Peyer's patch (tissue), 4 donors: Measurements from ENCODE around the gene ZFR2. TPM values are rescaled to one million over a fixed set of nuclear protein-coding genes. Genes with fewer than 3 reads are reported as not detected.

Source experiments
- DNase-seq, 3 donors: peaks; one replicate each; pipeline ENCODE4 v3.0.0-alpha.2; 2017 to 2019
- H3K27ac ChIP-seq, 4 donors: fragments of 200-600 bp; sonication (generic); one replicate each; pipeline ENCODE4 v1.5.1; 2016 to 2019
- H3K27me3 ChIP-seq, 2 donors: fragments of 200-600 bp; sonication (generic); one replicate each; pipeline ENCODE4 v1.5.1; 2019
- H3K36me3 ChIP-seq, 3 donors: fragments of 200-600 bp; sonication (generic); one replicate each; pipeline ENCODE4 v1.5.1; 2016 to 2019
- H3K4me1 ChIP-seq, 4 donors: fragments of 200-600 bp; sonication (generic); one replicate each; pipeline ENCODE4 v1.5.1; 2016 to 2019
- H3K4me3 ChIP-seq, 4 donors: fragments of 200-600 bp; sonication (generic); 1 replicate in 3 of 4; 2 replicates in 1 of 4; pipeline ENCODE4 v1.5.1; 2016 to 2019; ENCODE audit warnings: mild to moderate bottlenecking in 1 of 4
- H3K9me3 ChIP-seq, 4 donors: fragments of 200-600 bp; sonication (generic); one replicate each; pipeline ENCODE4 v1.5.1; 2016 to 2019; ENCODE audit warnings: mild to moderate bottlenecking in 1 of 4
- CTCF ChIP-seq, 6 experiments: fragments of 450-650 bp in 4 of 6; fragments of 200-600 bp in 2 of 6; sonication (generic) in 1 of 6; IDR thresholded peaks; one replicate each; pipeline ENCODE4 v1.5.1; 2017 to 2019; ENCODE audit warnings: antibody characterized with exemption in 6 of 6, mild to moderate bottlenecking in 3 of 6, moderate library complexity in 1 of 6
- POLR2A ChIP-seq, 2 donors: fragments of 450-650 bp; IDR thresholded peaks; one replicate each; pipeline ENCODE4 v1.5.1; 2017; ENCODE audit warnings: antibody characterized with exemption in 2 of 2, mild to moderate bottlenecking in 2 of 2, moderate library complexity in 2 of 2
- total RNA-seq, 4 donors: library from RNA; depleted of rRNA; stranded (reverse); fragments of >200 nt; gene quantifications; one replicate each; pipeline ENCODE4 v1.1.0, GENCODE V29; 2016

The ZFR2 gene
- total RNA-seq, 4 donors from 2014 or later: not detected

GRCh38 chr19:3834349-3835054 lies 34.3 kb downstream of the ZFR2 start:
- TF ChIP-seq POLR2A (IDR thresholded peaks at IDR 0.05): no peak
- TF ChIP-seq CTCF (IDR thresholded peaks at IDR 0.05): no peak
- no peak overlapping the region for H3K27ac ChIP-seq
- no peaks in the 10 kb centered on the region for H3K27me3 ChIP-seq
- DNase-seq: no peak
- H3K36me3 ChIP-seq: no peaks in the 10 kb centered on the region
- no peaks in the 10 kb centered on the region for H3K9me3 ChIP-seq
- H3K4me1 ChIP-seq: no peaks in the 10 kb centered on the region
- H3K4me3 ChIP-seq: no peak overlapping the region

GRCh38 chr19:3833578-3834348 lies 35.1 kb downstream of the ZFR2 start:
- no peak for DNase-seq
- TF ChIP-seq POLR2A (IDR thresholded peaks at IDR 0.05) (no peak), CTCF (IDR thresholded peaks at IDR 0.05) (no peak)
- no peaks in the 10 kb centered on the region for H3K36me3 ChIP-seq
- no peaks in the 10 kb centered on the region for H3K4me1 ChIP-seq
- no peaks in the 10 kb centered on the region for H3K9me3 ChIP-seq
- no peaks in the 10 kb centered on the region for H3K27me3 ChIP-seq
- no peak overlapping the region for H3K4me3 ChIP-seq
- H3K27ac ChIP-seq: no peak overlapping the region

DNA sequence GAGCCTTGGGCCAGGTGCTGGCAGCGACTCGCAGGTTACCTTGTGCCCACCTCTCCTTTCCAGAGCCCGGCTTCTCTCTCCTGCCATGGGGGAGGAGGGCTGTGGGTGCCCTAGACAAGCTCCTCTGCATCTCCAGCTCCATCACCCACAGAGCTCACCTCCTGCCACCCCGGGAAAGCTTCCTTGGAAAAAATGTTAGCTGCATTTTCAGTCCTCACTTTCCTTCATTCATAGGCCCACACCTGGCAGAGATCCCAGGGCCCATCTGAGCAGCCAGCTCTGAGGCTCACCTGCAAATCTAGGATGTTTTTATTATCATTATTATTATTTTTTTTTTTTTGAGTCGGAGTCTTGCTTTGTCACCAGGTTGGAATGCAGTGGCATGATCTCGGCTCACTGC lies 36.8 kb downstream of the ZFR2 start:
- no peaks in the 10 kb centered on the region for H3K4me1 ChIP-seq
- DNase-seq: no peak
- no peak overlapping the region for H3K27ac ChIP-seq
- TF ChIP-seq CTCF (IDR thresholded peaks at IDR 0.05): no peak
- no peak for TF ChIP-seq POLR2A (IDR thresholded peaks at IDR 0.05)
- H3K9me3 ChIP-seq: no peaks in the 10 kb centered on the region
- no peaks in the 10 kb centered on the region for H3K27me3 ChIP-seq
- no peak overlapping the region for H3K4me3 ChIP-seq
- H3K36me3 ChIP-seq: no peaks in the 10 kb centered on the region

DNA sequence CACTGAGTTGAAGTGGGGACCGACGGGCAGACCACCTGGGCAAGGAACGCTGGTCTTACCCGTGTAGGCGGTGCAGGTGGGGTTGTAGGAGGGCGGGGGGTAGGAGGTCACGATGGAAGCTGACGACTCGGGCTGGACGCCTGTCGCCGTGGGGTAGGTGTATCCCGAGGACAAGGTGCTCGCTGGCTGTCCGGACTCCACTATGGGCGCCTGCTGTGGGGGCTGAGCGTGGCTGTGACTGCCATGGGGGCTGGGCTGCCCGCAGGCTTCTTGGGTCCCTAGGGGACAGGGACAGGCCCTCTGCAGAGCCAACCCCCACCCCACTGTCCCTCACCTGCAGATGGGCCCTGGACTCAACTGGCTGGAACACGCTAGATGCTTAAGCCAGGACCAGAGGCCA lies 37.2 kb downstream of the ZFR2 start:
- no peak overlapping the region for H3K4me3 ChIP-seq

More for the DNA sequence above, 37.2 kb downstream of the ZFR2 start:
- Histone ChIP-seq H3K36me3 (no peaks in the 10 kb centered on the region), H3K9me3 (no peaks in the 10 kb centered on the region), H3K27ac (no peak overlapping the region), H3K4me1 (no peaks in the 10 kb centered on the region), H3K27me3 (no peaks in the 10 kb centered on the region)
- TF ChIP-seq CTCF (IDR thresholded peaks at IDR 0.05): no peak
- TF ChIP-seq POLR2A (IDR thresholded peaks at IDR 0.05): no peak
- DNase-seq: no peak
